GM21825 (cell line): ENCODE data around the gene FLNC.

Source experiments
- ATAC-seq: cut with Tn5 transposase; IDR thresholded peaks from one replicate; pipeline ENCODE4 v1.9.1; 2021; ENCODE audit warnings: mild to moderate bottlenecking, moderate library complexity; ENCODE audit not compliant: unreplicated experiment

Gene FLNC

GRCh38 chr7:128876586-128876977 lies 46.4 kb downstream of the FLNC start:
- ATAC-seq: no peak

- no peak for ATAC-seq
These were observed 47.0 kb downstream of the FLNC start for GRCh38 chr7:128876978-128877755.

GRCh38 chr7:128877756-128878120 lies 47.5 kb downstream of the FLNC start:
- ATAC-seq: no peak

- no peak for ATAC-seq
These were observed 48.3 kb downstream of the FLNC start for GRCh38 chr7:128878226-128879105.

GRCh38 chr7:128879461-128879938 lies 49.3 kb downstream of the FLNC start:
- ATAC-seq: no peak

- ATAC-seq: no peak
These were observed 49.9 kb downstream of the FLNC start for GRCh38 chr7:128879939-128880746.

GRCh38 chr7:128880791-128881457 lies 50.7 kb downstream of the FLNC start:
- ATAC-seq: no peak

GRCh38 chr7:128881458-128882125 lies 51.4 kb downstream of the FLNC start:
- no peak for ATAC-seq

- ATAC-seq: no peak
These were observed 51.9 kb downstream of the FLNC start for GRCh38 chr7:128882134-128882533.

- ATAC-seq: no peak
These were observed 53.6 kb downstream of the FLNC start for GRCh38 chr7:128883622-128884448.

- no peak for ATAC-seq
These were observed 54.6 kb downstream of the FLNC start for GRCh38 chr7:128884561-128885369.

- no peak for ATAC-seq
These were observed 55.4 kb downstream of the FLNC start for GRCh38 chr7:128885370-128886187.

GRCh38 chr7:128886391-128887168 lies 56.4 kb downstream of the FLNC start:
- ATAC-seq: no peak

- no peak for ATAC-seq
These were observed 57.2 kb downstream of the FLNC start for GRCh38 chr7:128887169-128888038.

- ATAC-seq: no peak
These were observed 58.0 kb downstream of the FLNC start for GRCh38 chr7:128888039-128888755.
